Epithelial cell of proximal tubule (primary cell): ENCODE measurements around the gene NR3C1. TPM values are rescaled to one million over a fixed set of nuclear protein-coding genes. Genes with fewer than 3 reads are reported as not detected.

ENCODE experiments used
- DNase-seq: peaks from one replicate; pipeline ENCODE4 v3.0.0-alpha.2; 2011; ENCODE audit warnings: low read depth
- H3K4me3 ChIP-seq: 2 replicates; pipeline ENCODE4 v1.5.1; 2011; ENCODE audit warnings: low read depth, mild to moderate bottlenecking, low read length
- CTCF ChIP-seq: conservative IDR thresholded peaks from 2 replicates; pipeline ENCODE4 v1.5.1; 2012; ENCODE audit warnings: low read depth, mild to moderate bottlenecking, low read length
- total RNA-seq: library from RNA; depleted of rRNA; stranded (reverse); fragments of >200 nt; gene quantifications from 2 replicates; pipeline ENCODE4 v1.2.3, GENCODE V29; 2015

NR3C1 gene
- total RNA-seq, 1 donor from 2014 or later: 14.6 TPM

DNA sequence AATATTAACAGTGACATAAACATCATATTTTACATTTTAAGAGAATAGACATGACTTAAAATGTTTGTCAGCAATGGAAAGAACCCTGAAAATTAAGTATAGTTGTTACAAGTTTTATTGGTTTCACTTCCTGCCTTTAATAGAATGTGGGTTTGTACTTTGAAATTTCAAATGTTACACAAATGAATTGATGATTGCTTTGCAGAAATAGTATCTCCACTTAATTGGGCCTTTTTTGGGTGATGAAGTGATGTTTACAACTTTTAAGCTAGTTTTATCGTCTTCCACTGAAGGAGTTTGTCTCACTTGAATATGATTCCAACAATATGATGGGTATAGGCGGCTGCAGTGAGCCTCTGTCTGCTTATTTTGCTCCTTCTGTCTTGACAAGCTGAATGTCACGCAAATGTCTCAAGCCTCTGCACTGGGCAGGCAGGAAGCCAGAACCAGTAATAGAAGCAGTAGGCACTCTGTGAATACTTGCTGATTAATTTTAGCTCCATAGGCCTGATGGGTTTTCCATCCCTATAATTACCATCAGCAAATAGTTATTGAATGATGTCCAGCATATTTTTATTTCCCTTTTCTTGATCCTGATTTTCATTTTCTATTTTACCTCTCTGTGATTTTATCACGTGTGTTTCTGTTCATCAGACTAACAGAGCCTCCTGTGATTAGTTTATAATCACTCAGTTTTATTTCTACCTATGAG is 10.6 kb upstream of the NR3C1 start:
- H3K4me3 ChIP-seq: no peak overlapping the region
- no peak for TF ChIP-seq CTCF
- DNase-seq: no peak

GRCh38 chr5:143412661-143413342 is 9.3 kb upstream of the NR3C1 start:
- no peak for TF ChIP-seq CTCF
- no peak overlapping the region for H3K4me3 ChIP-seq
- DNase-seq: no peak

DNA sequence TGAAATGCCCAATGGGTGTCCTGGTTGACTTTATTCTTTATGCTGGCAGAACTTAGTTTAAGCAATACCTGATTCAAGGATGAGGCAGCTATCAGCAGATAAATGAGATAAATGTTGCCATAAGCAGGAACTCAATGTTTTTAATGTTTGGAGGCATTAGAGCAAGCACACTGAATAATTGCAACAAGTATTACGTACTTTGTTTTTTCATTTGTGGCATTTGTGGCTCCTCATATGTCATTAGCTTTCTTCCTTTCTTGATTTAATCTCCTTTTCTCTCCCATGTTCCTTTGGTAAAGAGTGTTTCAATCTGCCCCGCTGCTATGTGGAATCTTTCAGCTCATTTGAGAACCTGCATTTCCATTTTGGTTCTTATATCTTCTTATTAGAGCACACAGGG is 6.4 kb upstream of the NR3C1 start:
- TF ChIP-seq CTCF: no peak
- no peak for DNase-seq
- no peak overlapping the region for H3K4me3 ChIP-seq

- DNase-seq: no peak
- H3K4me3 ChIP-seq: no peak overlapping the region
- TF ChIP-seq CTCF: no peak
Measured at GRCh38 chr5:143406408-143406807, 2.9 kb upstream of the NR3C1 start.

DNA sequence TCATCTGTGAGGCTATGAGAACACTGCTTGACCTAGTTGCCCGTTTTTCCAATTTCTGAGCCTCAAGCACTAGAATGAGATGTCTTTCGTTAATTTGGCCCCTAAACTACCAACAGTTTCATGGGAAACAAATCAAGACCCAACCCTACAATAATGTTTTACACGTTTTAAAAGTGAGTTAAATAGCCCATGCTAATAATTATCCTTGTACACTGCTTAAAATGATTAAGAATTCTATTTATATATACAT is 2.3 kb upstream of the NR3C1 start:
- no peak for TF ChIP-seq CTCF
- H3K4me3 ChIP-seq: peak overlapping the region; percentile 78
- no peak for DNase-seq

GRCh38 chr5:143405063-143405848 is 1.8 kb upstream of the NR3C1 start:
- peak overlapping the region; percentile 78 for H3K4me3 ChIP-seq
- DNase-seq: no peak
- peak; percentile 18 for TF ChIP-seq CTCF
